HFF-Myc (cell line): ENCODE measurements around the gene TRIO.
A peak's percentile ranks its signal among the peaks of the same experiment; 100 is the strongest.

ENCODE experiments used
- DNase-seq: peaks from one replicate; pipeline ENCODE4 v3.0.0-alpha.2; 2011; ENCODE audit warnings: low read depth; ENCODE audit errors: extremely low read depth
- H3K4me3 ChIP-seq: replicated peaks from 2 replicates; pipeline ENCODE4 v1.5.1; 2011; ENCODE audit warnings: low read depth, mild to moderate bottlenecking, control low read depth, low read length
- CTCF ChIP-seq: IDR thresholded peaks from 2 replicates; pipeline ENCODE4 v1.5.1; 2012; ENCODE audit warnings: mild to moderate bottlenecking, low read depth, low read length, control low read depth; ENCODE audit errors: missing control alignments

The TRIO gene

GRCh38 chr5:14502294-14502690 is 359.1 kb downstream of the TRIO start:
- no peak overlapping the region for H3K4me3 ChIP-seq
- TF ChIP-seq CTCF: no peak
- no peak for DNase-seq

- TF ChIP-seq CTCF: no peak
- no peak for DNase-seq
Measured at GRCh38 chr5:14503017-14503680, 360.0 kb downstream of the TRIO start.

GRCh38 chr5:14503681-14504331 is 360.7 kb downstream of the TRIO start:
- no peak for TF ChIP-seq CTCF
- no peak for DNase-seq
- no peak overlapping the region for H3K4me3 ChIP-seq

More at GRCh38 chr5:14503017-14503680, 360.0 kb downstream of the TRIO start:
- H3K4me3 ChIP-seq: no peak overlapping the region

- no peak for DNase-seq
- no peak for TF ChIP-seq CTCF
- H3K4me3 ChIP-seq: no peak overlapping the region
Measured at GRCh38 chr5:14504332-14504727, 361.2 kb downstream of the TRIO start.

GRCh38 chr5:14504816-14505215 is 361.7 kb downstream of the TRIO start:
- DNase-seq: no peak
- H3K4me3 ChIP-seq: no peak overlapping the region
- TF ChIP-seq CTCF: no peak

- TF ChIP-seq CTCF: peak; percentile 18
- DNase-seq: no peak
- no peak overlapping the region for H3K4me3 ChIP-seq
Measured at GRCh38 chr5:14505310-14506139, 362.4 kb downstream of the TRIO start.
